A549 (cell line): Measurements from ENCODE around the gene NQO2. TPM values are rescaled to one million over a fixed set of nuclear protein-coding genes. Genes with fewer than 3 reads are reported as not detected.
A peak's percentile ranks its signal among the peaks of the same experiment; 100 is the strongest.

ENCODE experiments used
- ATAC-seq, 2 experiments: fragments of 200-7000 bp in 1 of 2; fragments of >200 bp in 1 of 2; cut with Nextera tagmentation in 1 of 2; cut with Tn5 transposase in 1 of 2; 3 replicates each; pipeline versions ENCODE4 v1.8.0 to v1.9.1; 2018 to 2020; ENCODE audit warnings: mild to moderate bottlenecking in 1 of 2, moderate library complexity in 1 of 2
- CTCF ChIA-PET: fragments of 300-600 bp; sonication (Branson Sonifier 250); formaldehyde crosslinking; extraction: SDS; loops from one replicate; lab custom pipeline; 2021; ENCODE audit warnings: antibody characterized with exemption, inconsistent platforms; lab: Yijun Ruan, JAX
- POLR2A ChIA-PET: fragments of 350-600 bp; formaldehyde crosslinking; extraction: SDS; loops from one replicate; lab custom pipeline; 2021; ENCODE audit warnings: antibody characterized with exemption, inconsistent platforms; lab: Yijun Ruan, JAX
- DNase-seq, 2 experiments: peaks; one replicate each; pipeline versions ENCODE4 v3.0.0 to v3.0.0-alpha.2; 2011 to 2016; ENCODE audit warnings: low read depth in 1 of 2, low spot score in 1 of 2
- FAIRE-seq: peaks from 2 replicates; lab custom pipeline; 2011; peaks lifted over from hg19 to GRCh38; lab: Jason Lieb, UNC
- H3K27ac ChIP-seq, 2 experiments: fragments of >200 bp; sonication (Bioruptor Twin); formaldehyde crosslinking; 3 replicates each; pipeline ENCODE4 v1.5.1; 2016 to 2017
- H3K4me1 ChIP-seq: fragments of >200 bp; sonication (Bioruptor Twin); formaldehyde crosslinking; 3 replicates; pipeline ENCODE4 v1.6.1; 2016
- H3K4me2 ChIP-seq: fragments of >200 bp; sonication (Bioruptor Twin); formaldehyde crosslinking; 3 replicates; pipeline ENCODE4 v1.6.1; 2016
- H3K4me3 ChIP-seq: fragments of >200 bp; sonication (Bioruptor Twin); formaldehyde crosslinking; 3 replicates; pipeline ENCODE4 v1.5.1; 2016
- H3K9me3 ChIP-seq: fragments of >200 bp; sonication (Bioruptor Twin); formaldehyde crosslinking; 3 replicates; pipeline ENCODE4 v1.6.1; 2016
- CHD4 ChIP-seq: fragments of 200-600 bp; sonication (generic); IDR thresholded peaks from 2 replicates; pipeline ENCODE4 v1.6.1; 2016; ENCODE audit warnings: antibody characterized with exemption, mild to moderate bottlenecking, borderline replicate concordance
- EP300 ChIP-seq, 2 experiments: fragments of >200 bp; sonication (Bioruptor Twin); formaldehyde crosslinking; IDR thresholded peaks; 2 replicates in 1 of 2; 3 replicates in 1 of 2; pipeline ENCODE4 v1.6.1; 2016 to 2017
- FOSL2 ChIP-seq, 2 experiments: fragments of 450-650 bp in 1 of 2; fragments of >200 bp in 1 of 2; sonication (Bioruptor Twin) in 1 of 2; formaldehyde crosslinking; IDR thresholded peaks; 2 replicates each; pipeline versions ENCODE4 v1.5.0 to v1.6.1; 2016 to 2020; ENCODE audit warnings: mild to moderate bottlenecking in 1 of 2, moderate library complexity in 1 of 2
- HOXB13 ChIP-seq: fragments of 250-450 bp; sonication (Bioruptor Pico); IDR thresholded peaks from 2 replicates; pipeline ENCODE4 v1.5.0; 2020; ENCODE audit warnings: low read depth, mild to moderate bottlenecking, moderate library complexity
- JUN ChIP-seq, 2 experiments: fragments of >200 bp; sonication (Bioruptor Twin); formaldehyde crosslinking; IDR thresholded peaks; 2 replicates in 1 of 2; 3 replicates in 1 of 2; pipeline ENCODE4 v1.6.1; 2016 to 2017
- JUNB ChIP-seq: fragments of >200 bp; sonication (Bioruptor Twin); formaldehyde crosslinking; IDR thresholded peaks from 2 replicates; pipeline ENCODE4 v1.6.1; 2016
- KDM5A ChIP-seq: fragments of 200-600 bp; sonication (generic); IDR thresholded peaks from 2 replicates; pipeline ENCODE4 v1.6.1; 2016; ENCODE audit warnings: antibody characterized with exemption, mild to moderate bottlenecking
- PHF8 ChIP-seq: fragments of 200-600 bp; sonication (generic); IDR thresholded peaks from 2 replicates; pipeline ENCODE4 v1.6.1; 2016; ENCODE audit warnings: low read depth, mild to moderate bottlenecking, antibody characterized with exemption, moderate library complexity, borderline replicate concordance
- POLR2A ChIP-seq: IDR thresholded peaks from 2 replicates; pipeline ENCODE4 v1.6.1; 2012; ENCODE audit warnings: mild to moderate bottlenecking, low read length
- POLR2AphosphoS2 ChIP-seq: conservative IDR thresholded peaks from 2 replicates; pipeline ENCODE4 v1.6.1; 2012; ENCODE audit warnings: low read length, improper control_type of control experiment, inconsistent platforms
- TP53 ChIP-seq: fragments of 250-450 bp; sonication (Bioruptor Pico); IDR thresholded peaks from 2 replicates; pipeline ENCODE4 v1.5.0; 2021; ENCODE audit warnings: mild to moderate bottlenecking, moderate library complexity
- ZSCAN20 ChIP-seq: fragments of 250-450 bp; sonication (Bioruptor Pico); IDR thresholded peaks from 2 replicates; pipeline ENCODE4 v1.8.0; 2022; ENCODE audit warnings: mild to moderate bottlenecking, moderate library complexity
- WGBS: methylation state at CpG from one replicate; pipeline ENCODE4 v1.1.6; 2017; ENCODE audit errors: missing lambda C conversion rate; 5-methylcytosine and 5-hydroxymethylcytosine counted together
- polyA minus RNA-seq: library from RNA; depleted of rRNA, polyadenylated mRNA; stranded (reverse); fragments of >200 nt; gene quantifications from 2 replicates; pipeline ENCODE4 v1.2.3, GENCODE V29; 2011; rRNA and poly(A)+ RNA removed
- polyA plus RNA-seq, 4 experiments: library from polyadenylated mRNA; depleted of rRNA in 3 of 4; stranded (reverse); fragments of >200 nt; fragmentation: RNase III in 1 of 4; extraction: RNeasy Plus Mini Kit Qiagen cat#74134 plus additional on column Dnase treatment in 1 of 4; gene quantifications; 2 replicates in 3 of 4; 3 replicates in 1 of 4; pipeline ENCODE4 v1.2.3, GENCODE V29; 2011 to 2017
- TF ChIP-seq, protein P1 (sequence below): fragments of >200 bp; sonication (Bioruptor Twin); formaldehyde crosslinking; IDR thresholded peaks from 3 replicates; pipeline ENCODE4 v1.5.1; 2016
- TF ChIP-seq, protein P2 (sequence below): IDR thresholded peaks from 2 replicates; pipeline ENCODE4 v1.6.1; 2012
- TF ChIP-seq, protein P3 (sequence below): IDR thresholded peaks from 2 replicates; pipeline ENCODE4 v1.6.1; 2012
- TF ChIP-seq, protein P4 (sequence below): fragments of >200 bp; sonication (Bioruptor Twin); formaldehyde crosslinking; IDR thresholded peaks from 3 replicates; pipeline ENCODE4 v1.6.1; 2016
- TF ChIP-seq, protein P5 (sequence below): fragments of >200 bp; sonication (Bioruptor Twin); formaldehyde crosslinking; IDR thresholded peaks from 2 replicates; pipeline ENCODE4 v1.6.1; 2016
- TF ChIP-seq, protein P6 (sequence below): fragments of 200-600 bp; sonication (generic); IDR thresholded peaks from 2 replicates; pipeline ENCODE4 v1.6.1; 2016; ENCODE audit warnings: antibody characterized with exemption, mild to moderate bottlenecking, moderate library complexity
- TF ChIP-seq, protein P7 (sequence below): IDR thresholded peaks from 2 replicates; pipeline ENCODE4 v1.6.1; 2012; ENCODE audit warnings: low read depth, borderline replicate concordance

The NQO2 gene, protein sequence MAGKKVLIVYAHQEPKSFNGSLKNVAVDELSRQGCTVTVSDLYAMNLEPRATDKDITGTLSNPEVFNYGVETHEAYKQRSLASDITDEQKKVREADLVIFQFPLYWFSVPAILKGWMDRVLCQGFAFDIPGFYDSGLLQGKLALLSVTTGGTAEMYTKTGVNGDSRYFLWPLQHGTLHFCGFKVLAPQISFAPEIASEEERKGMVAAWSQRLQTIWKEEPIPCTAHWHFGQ
- polyA plus RNA-seq (2011; rRNA removed) (77.0 and 86.5 TPM in 2 replicates), polyA plus RNA-seq (2017; fragmentation: RNase III; extraction: RNeasy Plus Mini Kit Qiagen cat#74134 plus additional on column Dnase treatment) (61.3 to 70.6 TPM (median 67.2 TPM) in 3 replicates), polyA minus RNA-seq (47.2 and 54.9 TPM in 2 replicates)
- 78.6 and 80.2 TPM in 2 replicates for polyA plus RNA-seq (2012; cell fraction: cytosol; rRNA removed)
- polyA plus RNA-seq (2012; cell fraction: nucleus; rRNA removed), result 37.9 and 48.4 TPM in 2 replicates

DNA sequence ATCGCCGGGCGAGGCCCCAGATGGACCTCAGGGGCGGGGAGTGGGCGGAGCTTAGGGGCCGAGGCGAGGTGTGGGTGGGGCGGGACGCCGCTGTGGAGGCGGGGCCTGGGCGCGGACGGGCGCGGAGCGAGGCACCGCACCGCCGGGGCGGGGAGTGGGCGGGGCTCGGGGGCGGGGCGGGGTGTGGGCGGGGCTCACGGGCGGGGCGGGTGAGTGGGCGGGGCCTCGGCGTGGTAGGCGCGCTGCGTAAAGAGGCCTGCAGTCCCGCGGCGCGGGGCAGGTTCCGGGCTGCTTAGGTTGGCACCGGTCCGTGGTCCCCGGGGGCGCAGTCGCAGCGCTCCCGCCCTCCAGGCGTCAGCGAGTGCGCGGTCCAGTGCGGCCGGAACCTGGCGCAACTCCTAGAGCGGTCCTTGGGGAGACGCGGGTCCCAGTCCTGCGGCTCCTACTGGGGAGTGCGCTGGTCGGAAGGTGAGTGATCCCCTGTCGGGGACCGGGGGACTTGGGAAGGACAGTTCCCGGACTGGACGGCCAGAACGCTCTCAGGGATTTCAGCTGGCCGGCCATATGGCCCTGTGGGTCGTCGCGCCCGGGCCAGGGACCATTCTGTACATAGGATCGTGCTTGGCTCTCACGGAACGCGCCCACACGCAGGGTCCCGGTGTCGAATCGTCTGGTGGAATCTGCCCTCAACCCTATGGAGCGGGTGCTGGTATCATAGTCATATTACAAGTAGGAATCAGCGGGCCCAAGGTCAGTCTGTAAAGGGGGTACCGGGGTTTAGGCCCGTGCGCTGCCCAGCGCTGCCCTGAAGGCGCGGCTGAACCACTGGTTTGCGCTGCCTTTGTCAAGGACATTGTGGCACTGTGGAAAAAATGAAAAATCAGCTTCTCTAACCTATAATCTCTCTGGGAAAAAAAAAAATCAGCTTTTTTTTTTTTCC is at the start of gene NQO2:
TSS of gene NQO2 (plus strand) at position 277 of the 940 bp plus-strand sequence. CDS start 6,659 bp downstream, outside the sequence.
- WGBS, result 2% methylated on average over 18 of the region's 87 CpGs
- ChIA-PET CTCF (interaction anchor here (0.6 to 2.7 kb wide), 11 partner anchors 17 to 735 kb away, joined by 3 to 18 read pairs (median 3); no protein-coding TSS in a partner anchor), POLR2A (interaction anchor here (0.6 to 2.1 kb wide), 15 partner anchors 11 to 920 kb away, joined by 3 to 22 read pairs (median 3); partner anchors contain the start of genes RIPK1, SERPINB1, SERPINB6 and WRNIP1)
- peak in 1 of 2 experiments; percentile 71; a peak in 2 of 5 replicates for TF ChIP-seq JUN (IDR thresholded peaks at IDR 0.05)
- peak; percentile 96 for TF ChIP-seq POLR2A
- TF ChIP-seq, protein P1, sequence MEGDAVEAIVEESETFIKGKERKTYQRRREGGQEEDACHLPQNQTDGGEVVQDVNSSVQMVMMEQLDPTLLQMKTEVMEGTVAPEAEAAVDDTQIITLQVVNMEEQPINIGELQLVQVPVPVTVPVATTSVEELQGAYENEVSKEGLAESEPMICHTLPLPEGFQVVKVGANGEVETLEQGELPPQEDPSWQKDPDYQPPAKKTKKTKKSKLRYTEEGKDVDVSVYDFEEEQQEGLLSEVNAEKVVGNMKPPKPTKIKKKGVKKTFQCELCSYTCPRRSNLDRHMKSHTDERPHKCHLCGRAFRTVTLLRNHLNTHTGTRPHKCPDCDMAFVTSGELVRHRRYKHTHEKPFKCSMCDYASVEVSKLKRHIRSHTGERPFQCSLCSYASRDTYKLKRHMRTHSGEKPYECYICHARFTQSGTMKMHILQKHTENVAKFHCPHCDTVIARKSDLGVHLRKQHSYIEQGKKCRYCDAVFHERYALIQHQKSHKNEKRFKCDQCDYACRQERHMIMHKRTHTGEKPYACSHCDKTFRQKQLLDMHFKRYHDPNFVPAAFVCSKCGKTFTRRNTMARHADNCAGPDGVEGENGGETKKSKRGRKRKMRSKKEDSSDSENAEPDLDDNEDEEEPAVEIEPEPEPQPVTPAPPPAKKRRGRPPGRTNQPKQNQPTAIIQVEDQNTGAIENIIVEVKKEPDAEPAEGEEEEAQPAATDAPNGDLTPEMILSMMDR, result no peak
- TF ChIP-seq, protein P2, sequence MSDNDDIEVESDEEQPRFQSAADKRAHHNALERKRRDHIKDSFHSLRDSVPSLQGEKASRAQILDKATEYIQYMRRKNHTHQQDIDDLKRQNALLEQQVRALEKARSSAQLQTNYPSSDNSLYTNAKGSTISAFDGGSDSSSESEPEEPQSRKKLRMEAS, result peak; percentile 51; the same call in 1 of the 2 replicates
- TF ChIP-seq, protein P3, sequence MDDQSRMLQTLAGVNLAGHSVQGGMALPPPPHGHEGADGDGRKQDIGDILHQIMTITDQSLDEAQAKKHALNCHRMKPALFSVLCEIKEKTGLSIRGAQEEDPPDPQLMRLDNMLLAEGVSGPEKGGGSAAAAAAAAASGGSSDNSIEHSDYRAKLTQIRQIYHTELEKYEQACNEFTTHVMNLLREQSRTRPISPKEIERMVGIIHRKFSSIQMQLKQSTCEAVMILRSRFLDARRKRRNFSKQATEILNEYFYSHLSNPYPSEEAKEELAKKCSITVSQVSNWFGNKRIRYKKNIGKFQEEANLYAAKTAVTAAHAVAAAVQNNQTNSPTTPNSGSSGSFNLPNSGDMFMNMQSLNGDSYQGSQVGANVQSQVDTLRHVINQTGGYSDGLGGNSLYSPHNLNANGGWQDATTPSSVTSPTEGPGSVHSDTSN, result no peak
- TF ChIP-seq, protein P4, sequence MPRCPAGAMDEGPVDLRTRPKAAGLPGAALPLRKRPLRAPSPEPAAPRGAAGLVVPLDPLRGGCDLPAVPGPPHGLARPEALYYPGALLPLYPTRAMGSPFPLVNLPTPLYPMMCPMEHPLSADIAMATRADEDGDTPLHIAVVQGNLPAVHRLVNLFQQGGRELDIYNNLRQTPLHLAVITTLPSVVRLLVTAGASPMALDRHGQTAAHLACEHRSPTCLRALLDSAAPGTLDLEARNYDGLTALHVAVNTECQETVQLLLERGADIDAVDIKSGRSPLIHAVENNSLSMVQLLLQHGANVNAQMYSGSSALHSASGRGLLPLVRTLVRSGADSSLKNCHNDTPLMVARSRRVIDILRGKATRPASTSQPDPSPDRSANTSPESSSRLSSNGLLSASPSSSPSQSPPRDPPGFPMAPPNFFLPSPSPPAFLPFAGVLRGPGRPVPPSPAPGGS, result 0 out of 3 replicates have a peak, but pooled peaks have one; percentile 52
- TF ChIP-seq ZSCAN20, result no peak
- peak; percentile 83 for TF ChIP-seq PHF8
- Histone ChIP-seq H3K4me3 (peak within 1 kb of the TSS; percentile 69), H3K4me2 (peak within 1 kb of the TSS; percentile 91), H3K4me1 (peaks cover 23% of the 10 kb centered on the region), H3K9me3 (no peaks in the 10 kb centered on the region), H3K27ac (peak within 1 kb of the TSS; percentile 90 to 98)
- FAIRE-seq, result no peak
- peak; percentile 80 to 84 for DNase-seq
- ATAC-seq, result peak; percentile 75 to 81

DNA sequence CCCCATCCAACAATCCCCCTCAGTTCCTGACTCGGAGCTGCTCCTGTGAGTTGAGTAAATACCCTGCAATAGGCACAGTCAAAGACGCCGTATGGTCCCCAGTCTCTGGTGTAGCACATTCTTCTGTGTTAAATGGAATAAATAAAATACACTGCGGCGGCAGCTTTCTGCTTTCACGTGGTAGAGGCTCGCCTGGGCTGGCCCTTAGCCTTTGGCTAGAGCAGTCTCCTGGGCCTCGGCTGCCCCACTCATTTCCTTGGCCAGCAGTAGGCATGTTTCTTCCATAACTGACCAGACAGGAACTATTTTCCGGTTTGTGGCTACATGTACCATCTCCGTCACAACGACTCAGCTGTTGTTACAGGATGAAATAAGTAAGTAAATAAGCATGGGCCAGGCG is 49.0 kb upstream of the NQO2 start:
- ChIA-PET POLR2A (no interaction called here), CTCF (interaction anchor here (1.3 to 16.6 kb wide), 5 partner anchors 14 to 104 kb away, joined by 4 to 183 read pairs (median 19); partner anchors contain the start of gene SERPINB6)
- 89% methylated on average over 12 of the region's 12 CpGs for WGBS
- H3K4me3 ChIP-seq, result no peak overlapping the region
- no peak overlapping the region for H3K27ac ChIP-seq
- DNase-seq (no peak), ATAC-seq (no peak), FAIRE-seq (no peak)
- no peaks in the 10 kb centered on the region for H3K9me3 ChIP-seq
- no peak overlapping the region for H3K4me2 ChIP-seq
- peaks cover 13% of the 10 kb centered on the region for H3K4me1 ChIP-seq
- TF ChIP-seq, protein P5, sequence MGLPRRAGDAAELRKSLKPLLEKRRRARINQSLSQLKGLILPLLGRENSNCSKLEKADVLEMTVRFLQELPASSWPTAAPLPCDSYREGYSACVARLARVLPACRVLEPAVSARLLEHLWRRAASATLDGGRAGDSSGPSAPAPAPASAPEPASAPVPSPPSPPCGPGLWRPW, result no peak
- TF ChIP-seq POLR2AphosphoS2 (no peak), FOSL2 (IDR thresholded peaks at IDR 0.05) (no peak), FOSL2 (CRISPR knock-in tag; IDR thresholded peaks at IDR 0.05) (no peak), TP53 (CRISPR knock-in tag) (no peak), KDM5A (no peak), JUNB (no peak), EP300 (IDR thresholded peaks at IDR 0.05) (no peak), HOXB13 (CRISPR knock-in tag) (no peak), PHF8 (no peak), CHD4 (no peak)
- TF ChIP-seq, protein P6, sequence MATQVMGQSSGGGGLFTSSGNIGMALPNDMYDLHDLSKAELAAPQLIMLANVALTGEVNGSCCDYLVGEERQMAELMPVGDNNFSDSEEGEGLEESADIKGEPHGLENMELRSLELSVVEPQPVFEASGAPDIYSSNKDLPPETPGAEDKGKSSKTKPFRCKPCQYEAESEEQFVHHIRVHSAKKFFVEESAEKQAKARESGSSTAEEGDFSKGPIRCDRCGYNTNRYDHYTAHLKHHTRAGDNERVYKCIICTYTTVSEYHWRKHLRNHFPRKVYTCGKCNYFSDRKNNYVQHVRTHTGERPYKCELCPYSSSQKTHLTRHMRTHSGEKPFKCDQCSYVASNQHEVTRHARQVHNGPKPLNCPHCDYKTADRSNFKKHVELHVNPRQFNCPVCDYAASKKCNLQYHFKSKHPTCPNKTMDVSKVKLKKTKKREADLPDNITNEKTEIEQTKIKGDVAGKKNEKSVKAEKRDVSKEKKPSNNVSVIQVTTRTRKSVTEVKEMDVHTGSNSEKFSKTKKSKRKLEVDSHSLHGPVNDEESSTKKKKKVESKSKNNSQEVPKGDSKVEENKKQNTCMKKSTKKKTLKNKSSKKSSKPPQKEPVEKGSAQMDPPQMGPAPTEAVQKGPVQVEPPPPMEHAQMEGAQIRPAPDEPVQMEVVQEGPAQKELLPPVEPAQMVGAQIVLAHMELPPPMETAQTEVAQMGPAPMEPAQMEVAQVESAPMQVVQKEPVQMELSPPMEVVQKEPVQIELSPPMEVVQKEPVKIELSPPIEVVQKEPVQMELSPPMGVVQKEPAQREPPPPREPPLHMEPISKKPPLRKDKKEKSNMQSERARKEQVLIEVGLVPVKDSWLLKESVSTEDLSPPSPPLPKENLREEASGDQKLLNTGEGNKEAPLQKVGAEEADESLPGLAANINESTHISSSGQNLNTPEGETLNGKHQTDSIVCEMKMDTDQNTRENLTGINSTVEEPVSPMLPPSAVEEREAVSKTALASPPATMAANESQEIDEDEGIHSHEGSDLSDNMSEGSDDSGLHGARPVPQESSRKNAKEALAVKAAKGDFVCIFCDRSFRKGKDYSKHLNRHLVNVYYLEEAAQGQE, result no peak
- TF ChIP-seq, protein P7, sequence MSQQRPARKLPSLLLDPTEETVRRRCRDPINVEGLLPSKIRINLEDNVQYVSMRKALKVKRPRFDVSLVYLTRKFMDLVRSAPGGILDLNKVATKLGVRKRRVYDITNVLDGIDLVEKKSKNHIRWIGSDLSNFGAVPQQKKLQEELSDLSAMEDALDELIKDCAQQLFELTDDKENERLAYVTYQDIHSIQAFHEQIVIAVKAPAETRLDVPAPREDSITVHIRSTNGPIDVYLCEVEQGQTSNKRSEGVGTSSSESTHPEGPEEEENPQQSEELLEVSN, result no peak
- TF ChIP-seq, protein P4, result no peak
